CD4-positive, alpha-beta T cell treated with Interferon gamma for 1 hour (primary cell): ENCODE results near the gene ARSB.
"Not testable (repeated sequence)": the region's sequence is repeated elsewhere in the genome, so short reads cannot be mapped to it uniquely, and the experiment has no call there.

Experiments
- DNase-seq: peaks from one replicate; pipeline ENCODE4 v3.0.0-alpha.2; 2020

The ARSB gene

DNA sequence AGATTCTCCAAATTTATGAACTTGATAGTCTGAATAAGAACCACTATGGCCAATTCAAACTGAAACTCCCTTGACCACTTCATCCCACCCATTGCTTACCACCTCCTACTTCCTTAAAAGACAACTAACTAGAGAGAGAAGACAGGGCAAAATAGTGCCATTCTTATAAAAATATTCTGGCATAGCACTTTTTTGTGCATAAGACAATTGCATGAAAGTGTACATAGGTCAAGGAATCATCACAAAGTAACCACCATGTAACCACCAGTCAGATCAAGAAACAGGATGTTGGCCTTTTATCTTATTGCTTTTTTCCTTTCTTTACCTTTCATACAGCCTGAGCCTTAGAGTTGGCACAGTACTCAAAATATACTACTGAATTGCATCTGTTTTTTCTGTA lies 8.1 kb upstream of the ARSB start:
- no peak for DNase-seq

DNA sequence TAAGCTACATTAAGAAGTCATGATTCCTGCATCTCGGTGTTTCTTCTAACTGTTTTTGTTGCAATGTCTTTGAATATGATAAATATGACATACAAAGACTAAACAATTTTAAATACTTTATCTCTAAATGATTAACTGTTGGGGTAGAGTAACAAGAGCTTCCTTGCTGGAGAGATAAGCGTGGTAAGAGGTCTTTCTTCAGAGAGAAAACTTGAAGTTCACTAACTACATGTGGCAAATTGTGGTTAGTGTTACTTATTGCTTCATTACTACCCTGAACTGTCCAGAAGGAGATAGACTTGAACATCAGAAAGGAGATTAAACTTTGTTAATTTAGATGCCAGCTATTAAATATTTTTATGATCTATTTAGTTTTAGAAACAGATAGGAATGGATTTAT lies 7.0 kb upstream of the ARSB start:
- DNase-seq: no peak

DNA sequence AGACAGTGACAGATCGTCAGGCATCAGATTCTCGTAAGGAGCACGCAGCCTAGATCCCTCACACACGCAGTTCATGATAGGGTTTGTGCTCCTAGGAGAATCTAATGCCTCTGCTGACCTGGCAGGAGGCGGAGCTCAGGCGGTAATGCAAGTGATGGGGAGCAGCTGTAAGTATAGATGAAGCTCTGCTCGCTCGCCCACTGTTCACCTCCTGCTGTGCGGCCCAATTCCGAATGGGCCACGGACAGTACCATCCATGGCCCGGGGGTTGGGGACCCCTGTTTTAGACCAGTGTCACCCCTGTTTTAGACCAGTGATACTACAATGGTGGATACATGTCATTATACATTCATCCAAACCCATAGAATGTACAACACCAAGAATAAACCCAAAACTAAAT lies 4.0 kb upstream of the ARSB start:
- DNase-seq: no peak

DNA sequence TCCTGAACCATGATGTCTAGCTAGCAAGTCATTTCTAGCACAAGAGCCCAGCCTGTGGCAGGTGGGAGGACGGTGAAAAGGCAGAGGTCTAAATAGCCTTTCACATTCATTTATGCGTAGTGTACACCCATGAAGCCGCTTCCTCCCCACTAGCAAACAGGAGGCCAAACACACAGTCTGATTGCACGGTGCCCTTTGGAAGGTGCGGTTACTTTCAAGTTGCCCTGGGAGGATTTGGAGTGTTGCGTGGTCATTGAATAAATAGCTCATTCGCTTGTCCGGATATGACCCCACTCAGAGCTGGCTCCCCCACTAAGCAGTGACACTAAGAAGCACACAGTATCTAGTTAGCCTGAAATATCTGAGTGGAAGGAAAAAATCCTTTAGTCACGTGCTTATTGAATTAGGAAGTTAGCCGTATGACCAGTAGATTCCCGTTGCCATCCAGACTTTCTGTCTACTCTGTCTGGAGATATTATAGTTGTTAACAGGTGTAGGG lies 664 bp upstream of the ARSB start:
- peak; percentile 11 for DNase-seq

DNA sequence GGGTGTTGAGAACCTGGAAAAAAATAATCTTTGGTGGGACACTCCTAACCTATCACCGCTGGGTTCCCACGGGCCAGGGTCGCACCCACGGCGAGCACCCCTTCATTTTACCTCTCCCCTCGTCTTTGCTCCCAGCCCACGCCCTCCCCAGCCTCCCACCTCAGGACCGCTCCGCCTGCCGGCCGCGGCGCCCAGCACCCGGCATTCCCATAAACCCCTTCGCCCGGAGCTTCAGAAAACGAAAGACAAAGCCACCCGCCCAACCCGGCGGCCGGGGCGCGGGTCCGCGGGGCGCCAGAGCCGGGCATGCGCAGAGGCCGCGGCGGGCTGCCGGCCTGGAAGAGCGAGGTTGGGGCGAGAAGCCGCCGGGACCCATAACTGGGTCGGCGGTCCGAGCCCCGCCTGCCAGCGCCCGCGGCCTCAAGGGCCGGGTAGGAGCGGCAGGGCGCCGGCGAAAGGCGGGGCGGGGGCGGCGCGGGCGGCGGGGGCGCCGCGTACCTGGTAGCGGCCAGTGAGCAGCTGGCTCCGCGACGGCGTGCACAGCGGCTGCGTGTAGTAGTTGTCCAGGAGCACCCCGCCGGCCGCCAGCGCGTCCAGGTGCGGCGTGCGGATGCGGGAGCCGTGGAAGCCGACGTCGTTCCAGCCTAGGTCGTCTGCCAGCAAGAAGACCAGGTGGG lies 533 bp downstream of the ARSB start:
- DNase-seq: peak; percentile 79

DNA sequence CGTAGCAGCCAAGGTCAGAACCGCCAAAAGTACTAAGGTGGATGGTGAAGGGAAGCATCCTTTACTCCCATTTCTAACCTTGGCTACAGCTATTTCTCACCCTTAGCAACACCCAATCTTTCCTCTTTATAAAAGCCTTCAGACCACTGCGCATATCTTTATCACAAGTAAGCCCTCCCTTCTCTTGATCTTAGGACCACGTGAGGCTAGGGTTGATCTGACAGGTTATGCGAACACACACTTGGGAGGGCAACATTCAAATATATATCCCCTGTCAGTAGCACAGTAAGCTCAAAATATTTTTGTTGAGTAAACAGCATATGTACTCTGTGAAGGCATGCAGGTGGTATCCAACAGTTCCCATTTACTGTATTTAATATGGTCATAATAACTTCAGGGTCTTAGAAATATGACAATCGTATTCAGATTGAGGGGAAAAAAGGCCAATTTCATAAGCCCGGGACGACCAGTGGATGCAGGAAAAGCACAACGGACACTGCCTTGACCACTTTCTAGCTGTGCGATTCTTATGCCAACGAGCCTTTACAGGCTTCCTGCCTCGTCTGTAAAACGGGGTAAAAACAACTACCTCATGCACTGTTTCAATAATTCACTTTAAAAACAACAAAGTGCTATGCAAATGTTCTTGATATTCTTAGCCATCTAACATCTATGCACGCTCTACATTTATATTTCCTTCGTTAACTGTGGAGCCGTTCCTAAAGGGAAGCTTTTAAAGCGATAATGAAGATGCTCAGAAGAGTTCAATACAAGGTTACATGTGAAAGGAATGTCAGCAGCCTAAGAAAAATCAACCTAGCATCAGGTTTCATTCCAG lies 1.3 kb downstream of the ARSB start:
- DNase-seq: no peak

DNA sequence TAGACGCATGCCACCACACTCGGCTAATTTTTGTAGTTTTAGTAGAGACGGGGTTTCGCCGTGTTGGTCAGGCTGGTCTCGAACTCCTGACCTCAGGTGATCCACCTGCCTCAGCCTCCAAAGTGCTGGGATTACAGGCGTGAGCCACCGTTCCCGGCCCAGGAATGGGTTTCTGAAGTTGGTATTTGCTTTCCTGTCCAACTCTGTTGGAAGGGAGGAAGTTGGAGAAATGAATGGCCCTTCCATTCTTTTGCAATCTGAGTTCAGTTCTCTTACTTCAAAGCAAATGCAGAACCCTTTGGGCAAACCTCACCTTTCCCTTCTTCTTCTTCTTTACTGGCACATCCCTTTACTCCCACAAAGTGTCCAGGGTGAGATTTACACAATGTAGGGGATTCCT lies 1.9 kb downstream of the ARSB start:
- not testable (repeated sequence) for DNase-seq

DNA sequence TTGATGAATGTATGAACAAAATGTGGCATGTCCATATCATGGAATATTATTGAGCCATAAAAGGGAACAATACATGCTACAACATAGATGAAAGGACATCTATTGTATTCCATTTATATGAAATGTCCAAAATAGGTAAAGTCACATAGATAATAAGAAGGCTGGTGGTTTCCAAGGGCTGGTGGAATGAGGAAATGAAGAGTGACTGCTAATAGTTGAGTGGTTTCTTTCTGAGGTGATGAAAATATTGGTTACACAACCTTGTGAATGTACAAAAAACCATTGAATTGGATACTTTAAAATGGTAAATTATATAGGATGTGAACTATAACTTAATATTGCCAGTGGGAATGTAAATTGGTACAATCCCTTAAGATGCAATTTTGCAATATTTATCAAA lies 5.2 kb downstream of the ARSB start:
- no peak for DNase-seq

DNA sequence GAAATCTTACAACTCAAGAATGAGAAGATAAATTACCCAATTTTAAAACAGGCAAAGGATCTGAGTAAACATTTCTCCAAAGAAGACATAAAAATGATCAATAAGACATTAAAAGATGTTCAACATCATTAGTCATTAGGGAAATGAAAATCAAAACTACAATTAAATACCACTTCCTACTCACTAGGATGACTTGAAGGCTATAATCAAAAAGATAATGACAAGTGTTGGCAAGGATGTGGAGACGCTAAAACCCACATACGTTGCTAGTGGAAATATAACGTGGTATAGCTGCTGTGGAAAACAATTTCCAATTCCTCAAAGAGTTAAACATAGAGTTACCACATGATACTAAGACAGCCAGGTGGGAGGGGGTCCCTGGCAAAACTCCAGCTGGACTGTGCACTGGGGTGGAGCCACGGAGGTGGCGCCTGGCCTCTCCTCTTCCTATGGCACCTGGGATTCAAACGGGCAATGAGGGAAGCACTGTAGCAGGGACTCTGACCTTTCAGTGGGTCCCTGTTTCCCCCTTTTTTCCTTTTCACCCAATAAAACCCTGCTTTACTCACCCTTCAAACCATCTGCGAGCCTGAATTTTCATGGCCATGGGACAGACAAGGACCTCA lies 5.9 kb downstream of the ARSB start:
- no peak for DNase-seq

DNA sequence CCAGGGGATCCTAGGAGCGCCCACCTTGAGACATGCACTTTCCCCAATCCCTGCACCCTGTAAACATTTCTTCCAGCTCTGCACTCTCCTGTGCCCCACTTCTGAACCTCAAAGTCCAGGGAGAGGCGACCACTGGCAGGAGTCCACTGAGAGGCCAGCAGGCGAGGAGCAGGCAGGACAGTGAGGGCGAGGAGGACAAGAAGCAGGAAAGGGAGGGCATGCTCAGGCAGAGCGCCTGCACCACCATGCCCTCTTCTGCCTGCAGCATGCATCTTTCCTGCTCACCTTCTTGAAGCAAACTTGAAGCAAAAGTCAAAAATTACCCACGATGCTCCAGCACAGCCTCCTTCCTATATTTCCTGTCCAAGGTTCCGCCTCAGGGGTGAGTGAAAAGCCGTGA lies 10.1 kb downstream of the ARSB start:
- DNase-seq: no peak

DNA sequence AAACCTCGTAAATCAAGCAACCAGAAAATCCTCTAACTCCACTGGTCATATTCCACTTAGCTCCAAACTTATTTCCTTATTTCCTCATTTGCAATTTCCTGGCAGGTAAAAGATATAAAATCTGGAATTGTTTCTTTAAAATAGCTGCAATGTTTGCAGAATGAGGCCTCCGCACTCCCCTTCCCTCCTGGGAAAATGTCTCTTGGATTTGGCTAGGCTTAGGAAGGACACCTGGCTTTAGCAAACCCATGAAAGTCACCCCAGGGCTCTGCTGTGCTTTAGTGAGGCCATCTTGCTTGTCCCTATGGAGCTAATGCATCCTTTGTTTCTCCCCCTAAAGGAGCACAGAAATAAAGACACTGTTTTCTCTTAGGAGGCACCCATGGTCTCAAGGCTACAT lies 10.5 kb downstream of the ARSB start:
- no peak for DNase-seq

DNA sequence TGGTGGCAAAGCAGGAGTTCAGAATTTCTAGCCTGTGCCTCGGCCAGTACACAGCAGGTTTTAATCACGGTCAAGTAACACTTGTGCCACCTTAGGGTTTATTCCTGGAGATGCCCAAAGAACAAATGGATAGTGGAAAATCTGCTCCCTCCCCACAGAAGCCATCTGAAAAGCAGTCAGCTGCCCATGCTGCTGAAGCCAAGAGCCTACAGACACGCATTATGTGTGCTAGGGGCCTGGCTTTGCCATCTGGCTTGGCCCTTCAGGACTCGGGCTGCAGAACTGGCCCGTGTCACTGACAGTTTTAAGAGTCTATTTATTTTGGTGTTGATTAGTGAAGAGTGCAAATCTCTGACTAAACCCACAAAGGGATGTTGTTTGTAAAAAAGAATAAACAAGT lies 11.1 kb downstream of the ARSB start:
- no peak for DNase-seq

DNA sequence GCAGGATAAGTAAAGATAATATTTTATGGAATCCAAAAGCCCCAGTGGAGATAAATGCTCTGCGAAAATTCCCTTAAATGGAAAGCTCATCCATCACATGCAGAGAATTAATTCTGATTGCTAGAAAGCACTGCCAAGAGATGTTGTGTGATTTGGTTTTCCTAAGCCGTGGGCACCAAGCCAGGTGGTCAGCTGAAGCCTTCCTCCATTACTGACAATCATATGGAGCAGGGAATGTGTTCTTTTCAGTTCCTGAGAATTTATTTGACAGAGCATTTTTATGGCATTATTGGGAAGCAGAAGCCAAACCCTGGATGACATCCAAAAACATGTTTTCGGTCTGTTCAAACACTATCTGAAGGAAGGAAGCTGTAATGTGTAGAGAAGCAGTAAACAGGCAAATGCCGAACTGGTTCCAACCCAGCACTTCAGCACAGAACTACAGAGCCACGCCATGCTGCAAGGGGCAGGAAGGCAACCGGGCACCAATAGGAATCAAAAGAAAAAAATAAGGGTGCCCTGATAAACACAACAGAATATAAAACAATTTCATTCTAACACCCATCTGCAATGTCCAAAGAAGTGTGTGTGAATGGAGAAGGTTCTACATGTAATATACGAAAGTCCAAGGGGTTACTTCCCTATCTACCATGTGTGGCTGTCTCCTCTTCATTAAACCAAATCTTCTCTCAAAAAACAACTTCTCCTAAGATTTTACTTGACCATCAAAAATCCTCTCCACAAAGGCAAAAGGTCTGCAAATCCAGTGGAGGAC lies 12.3 kb downstream of the ARSB start:
- no peak for DNase-seq

DNA sequence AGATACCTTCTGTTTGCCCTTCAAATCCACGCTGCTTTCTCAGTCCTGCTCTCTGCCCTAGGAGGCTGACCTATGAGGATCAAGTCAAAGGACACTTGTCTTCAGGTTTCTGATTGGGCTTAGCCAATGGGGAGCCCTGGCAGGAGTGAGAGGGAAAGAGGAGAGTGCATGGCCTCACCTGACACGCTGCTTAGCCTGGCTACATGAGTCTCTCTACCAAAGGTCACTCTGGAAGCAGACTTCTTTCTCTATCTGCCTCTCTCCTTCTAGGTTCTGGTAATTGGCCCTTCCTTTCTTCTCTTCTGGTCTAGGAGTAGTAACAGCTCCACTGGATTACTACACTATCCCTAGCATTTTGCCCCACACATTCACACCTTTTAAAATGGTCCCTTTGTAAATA lies 13.1 kb downstream of the ARSB start:
- DNase-seq: no peak

DNA sequence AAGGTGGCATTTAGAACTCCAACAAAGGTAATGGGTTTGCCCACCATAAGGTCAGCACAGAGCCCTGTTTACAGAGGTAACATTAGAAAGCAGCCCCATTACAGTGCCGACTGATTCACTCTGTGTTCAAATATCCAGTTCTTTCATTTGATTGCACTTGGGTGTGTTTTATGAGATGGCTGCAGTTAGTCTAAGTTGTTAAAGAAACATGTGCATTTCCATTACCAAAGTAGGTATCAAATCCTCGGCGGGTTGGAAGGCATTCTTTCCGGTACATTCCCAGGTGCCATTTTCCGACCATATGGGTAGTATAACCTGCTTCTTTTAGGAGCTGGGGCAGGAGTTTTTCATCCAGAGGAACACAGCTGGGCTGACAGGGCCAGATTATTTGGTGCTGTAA lies 16.3 kb downstream of the ARSB start:
- DNase-seq: no peak

DNA sequence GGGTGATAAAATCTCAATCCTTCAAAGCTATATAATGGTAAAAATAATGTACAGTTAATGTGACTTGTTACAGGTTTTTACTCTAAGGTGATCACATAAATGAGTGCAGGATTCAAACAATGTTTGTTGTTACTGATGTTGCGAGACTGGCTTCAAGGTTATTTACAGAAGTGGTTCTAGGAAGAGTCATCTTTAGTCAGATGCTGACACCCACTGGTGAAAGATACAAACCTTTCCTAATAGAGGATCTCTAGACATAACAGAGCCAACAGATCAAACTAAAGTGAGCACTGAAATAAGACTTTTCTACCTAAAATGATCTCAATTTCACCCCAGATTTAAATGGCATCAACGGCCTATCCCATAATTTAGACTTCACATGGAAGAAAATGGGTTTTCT lies 20.2 kb downstream of the ARSB start:
- no peak for DNase-seq

DNA sequence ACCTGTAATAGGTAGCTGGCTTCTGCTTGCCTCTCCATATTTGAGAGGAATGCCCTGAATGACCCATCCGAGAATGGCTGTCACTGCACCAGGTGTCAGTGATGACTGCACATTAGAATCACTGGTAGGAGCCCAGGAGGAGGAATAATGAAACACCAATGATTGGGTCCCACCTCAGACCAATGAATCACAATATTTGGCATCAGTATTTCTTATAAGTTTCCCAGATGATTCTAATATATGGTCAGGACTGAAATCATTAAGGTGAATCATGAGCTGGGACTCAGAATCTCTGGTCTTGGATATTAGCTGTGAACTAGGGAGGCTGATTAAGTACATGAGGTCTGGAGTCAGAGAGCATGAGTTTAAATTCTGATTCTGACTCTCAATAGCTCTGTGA lies 23.4 kb downstream of the ARSB start:
- DNase-seq: no peak

DNA sequence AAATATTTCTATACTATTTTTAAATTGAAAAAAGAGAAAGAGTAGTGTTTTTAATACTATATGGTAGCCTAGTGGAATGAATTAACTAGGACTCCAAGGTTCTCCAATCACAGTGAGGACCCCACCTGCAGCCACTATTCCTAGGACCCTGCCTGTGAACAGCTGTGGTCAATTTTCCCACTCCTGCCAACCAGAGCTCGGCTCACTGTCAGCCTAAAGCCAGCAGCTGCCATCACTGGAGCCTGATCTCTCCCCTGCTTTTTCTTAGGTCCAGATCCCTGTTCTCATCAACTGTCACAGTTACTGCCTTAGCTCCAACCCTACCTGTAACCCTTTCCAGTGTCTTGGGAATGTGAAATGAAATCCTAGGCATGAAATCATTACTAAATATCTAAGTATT lies 25.3 kb downstream of the ARSB start:
- no peak for DNase-seq

DNA sequence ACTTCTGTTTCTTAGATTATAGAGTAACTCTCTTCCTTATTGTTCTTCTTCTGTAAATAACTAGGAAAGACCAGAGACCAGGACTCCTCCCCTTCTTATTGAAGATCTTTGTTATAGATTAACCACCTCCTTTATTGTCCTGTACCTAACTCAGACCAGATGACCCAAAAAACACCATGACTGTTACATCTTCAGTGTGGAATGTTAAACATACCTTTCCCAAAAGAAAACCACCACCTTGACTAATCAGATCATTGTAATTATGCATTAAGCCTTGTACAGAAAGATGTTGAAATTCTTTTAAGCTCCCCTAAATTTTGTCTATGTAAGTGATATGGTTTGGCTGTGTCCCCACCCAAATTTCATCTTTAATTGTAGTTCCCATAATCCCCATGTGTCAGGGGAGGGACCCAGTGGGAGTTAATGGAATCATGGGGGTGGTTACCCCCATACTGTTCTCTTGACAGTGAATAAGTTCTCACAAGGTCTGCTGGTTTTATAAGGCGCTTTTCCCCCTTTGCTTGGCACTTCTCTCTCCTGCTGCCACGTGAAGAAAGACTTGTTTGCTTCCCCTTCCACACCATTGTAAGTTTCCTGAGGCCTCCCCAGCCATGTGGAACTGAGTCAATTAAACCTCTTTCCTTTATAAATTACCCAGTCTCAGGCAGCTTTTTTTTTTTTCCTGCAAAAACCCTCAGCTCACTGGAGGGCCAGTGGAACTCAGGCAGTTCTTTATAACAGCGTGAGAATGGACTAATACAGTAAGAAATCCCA lies 26.3 kb downstream of the ARSB start:
- no peak for DNase-seq

DNA sequence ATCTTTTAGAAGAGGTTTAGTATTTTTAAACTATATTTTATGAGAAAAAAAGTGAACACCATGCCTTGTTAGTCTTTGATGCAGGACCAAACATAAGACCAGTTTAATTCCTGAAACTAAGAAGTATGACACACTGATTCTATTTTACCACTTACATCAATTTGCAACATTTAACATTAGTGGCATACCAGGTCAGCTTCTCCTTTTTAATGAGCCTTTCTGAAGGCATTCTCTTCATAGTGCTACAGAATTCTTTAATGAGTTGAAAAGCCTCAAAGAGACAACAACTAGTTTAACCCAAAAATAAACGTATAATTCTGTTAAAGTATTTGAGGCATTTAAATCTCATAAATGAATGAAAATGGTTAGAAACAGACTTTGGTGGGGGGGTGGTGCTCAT lies 28.2 kb downstream of the ARSB start:
- DNase-seq: no peak

DNA sequence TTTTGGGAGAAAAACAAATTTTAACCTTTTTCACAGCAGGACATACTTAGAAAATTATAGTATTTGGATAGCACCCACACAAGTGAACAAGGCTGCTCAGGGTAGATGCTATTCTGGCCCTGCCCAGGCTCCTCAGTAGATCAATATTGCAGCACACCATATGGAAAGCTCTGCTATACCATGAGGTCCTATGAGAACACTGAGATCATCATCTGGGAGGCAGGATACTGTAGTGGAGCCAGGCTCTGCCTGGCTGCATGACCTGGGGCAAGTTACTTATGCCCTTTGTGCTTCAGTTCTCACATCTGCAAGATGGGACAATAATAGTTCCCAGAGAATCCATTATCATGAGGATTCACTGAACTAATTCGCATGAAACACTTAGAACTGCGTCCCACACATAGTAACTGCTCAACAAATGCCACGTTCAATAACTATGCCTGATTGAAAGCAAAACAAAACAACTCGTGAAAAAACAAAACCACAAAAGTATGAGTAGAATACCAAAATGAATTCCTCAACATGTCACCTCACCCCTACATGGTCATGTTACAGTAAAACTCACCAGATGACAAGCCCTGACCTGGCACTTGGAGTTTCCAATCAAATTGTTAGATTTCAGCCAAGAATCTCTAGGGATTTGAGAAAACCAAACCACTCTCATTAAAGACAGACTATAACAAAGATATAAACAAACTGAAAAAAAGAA lies 31.9 kb downstream of the ARSB start:
- DNase-seq: no peak

DNA sequence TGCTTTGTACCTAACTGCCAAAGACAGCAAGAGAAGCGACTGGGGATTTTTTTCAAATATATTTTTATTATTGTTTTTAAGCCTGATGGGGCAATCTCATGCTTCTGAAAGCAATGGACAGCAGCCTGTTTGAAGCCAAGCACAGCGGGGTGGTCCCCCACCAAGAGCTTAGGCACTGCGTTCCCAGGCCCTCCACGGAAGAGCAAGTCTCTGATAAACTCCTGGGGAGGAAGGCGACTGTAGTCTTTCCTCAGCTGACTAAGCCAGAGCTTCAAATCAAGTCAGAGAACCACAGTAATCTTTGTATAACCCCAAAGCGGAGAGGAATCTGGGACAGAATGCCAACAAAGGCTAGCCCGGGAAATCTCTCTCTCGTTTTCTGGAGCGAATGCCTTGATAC lies 54.4 kb downstream of the ARSB start:
- DNase-seq: no peak
